Activated CD4-positive, alpha-beta T cell treated with anti-CD3 and anti-CD28 coated beads, Interleukin-2, Interleukin-4, amounts not matched to agents 100 ng/mL and 50 ng/mL, durations not matched to agents 16 hours and 8 hours (primary cell): ENCODE data around the gene PARD6G.

ENCODE experiments used
- DNase-seq: peaks from one replicate; pipeline ENCODE4 v3.0.0-alpha.2; 2020; ENCODE audit warnings: low spot score

The PARD6G gene

DNA sequence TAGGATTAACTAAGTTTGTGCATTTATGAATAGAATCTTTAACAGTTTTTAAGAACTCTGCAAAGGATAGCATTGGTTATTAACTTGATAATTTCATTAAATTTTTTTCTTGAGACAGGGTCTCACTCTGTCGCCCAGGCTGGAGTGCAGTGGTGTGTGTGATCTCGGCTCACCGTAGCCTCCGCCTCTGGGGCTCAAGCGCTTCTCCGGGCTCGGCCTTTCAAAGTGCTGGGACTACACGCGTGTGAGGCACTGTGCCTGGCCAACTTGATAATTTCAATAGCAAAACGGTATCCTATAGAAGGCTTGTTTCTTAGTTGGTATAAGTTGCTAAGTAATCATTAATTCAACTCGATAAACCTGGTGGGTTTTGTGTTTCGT lies 100.3 kb downstream of the PARD6G start:
- DNase-seq: no peak

DNA sequence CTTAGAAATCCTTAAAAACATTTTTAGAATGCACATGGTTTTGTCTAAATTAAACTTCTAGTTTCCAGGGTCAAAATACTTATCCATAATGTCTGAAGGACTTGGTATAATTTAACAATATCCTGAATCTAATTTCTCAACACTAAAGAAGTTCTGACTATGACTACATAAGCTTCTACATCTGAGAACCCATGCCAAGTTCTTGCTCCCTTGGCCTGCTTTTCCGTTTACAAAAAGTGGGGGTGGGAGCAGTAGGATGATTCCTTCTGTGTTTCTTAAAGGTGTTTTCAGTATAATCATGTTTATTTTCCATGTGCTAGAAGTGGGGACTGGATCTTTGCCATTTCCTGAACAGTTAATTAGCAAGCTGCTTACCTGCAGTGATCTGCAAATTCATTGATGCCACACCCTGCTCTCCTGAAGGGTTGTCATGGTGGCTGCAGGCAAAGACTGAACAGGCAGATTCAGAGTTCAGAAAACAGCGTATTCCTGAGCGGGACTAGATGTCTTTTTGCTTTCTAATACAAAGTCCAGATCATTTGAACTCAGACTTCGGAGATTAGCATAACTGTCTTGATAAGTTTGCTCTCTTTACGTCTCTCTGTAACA lies 102.0 kb downstream of the PARD6G start:
- DNase-seq: no peak

DNA sequence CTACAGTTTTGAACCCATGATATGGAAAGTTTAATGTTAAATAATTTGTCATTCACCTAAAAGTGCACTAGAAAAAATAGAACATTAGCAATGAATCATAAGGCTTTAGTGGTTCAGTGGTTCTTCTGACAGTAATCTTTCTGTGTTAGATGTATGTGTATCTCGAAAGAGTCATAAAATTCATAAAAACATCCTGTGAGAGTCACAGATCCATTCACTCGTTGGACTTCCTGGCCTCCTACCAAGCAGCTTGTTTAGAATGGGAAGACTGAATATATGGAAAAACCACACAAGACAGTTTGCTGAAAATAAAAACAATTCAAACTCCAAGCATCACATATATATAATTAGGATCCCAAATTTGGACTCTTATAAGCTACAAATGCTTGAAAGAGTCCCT lies 103.4 kb downstream of the PARD6G start:
- no peak for DNase-seq

DNA sequence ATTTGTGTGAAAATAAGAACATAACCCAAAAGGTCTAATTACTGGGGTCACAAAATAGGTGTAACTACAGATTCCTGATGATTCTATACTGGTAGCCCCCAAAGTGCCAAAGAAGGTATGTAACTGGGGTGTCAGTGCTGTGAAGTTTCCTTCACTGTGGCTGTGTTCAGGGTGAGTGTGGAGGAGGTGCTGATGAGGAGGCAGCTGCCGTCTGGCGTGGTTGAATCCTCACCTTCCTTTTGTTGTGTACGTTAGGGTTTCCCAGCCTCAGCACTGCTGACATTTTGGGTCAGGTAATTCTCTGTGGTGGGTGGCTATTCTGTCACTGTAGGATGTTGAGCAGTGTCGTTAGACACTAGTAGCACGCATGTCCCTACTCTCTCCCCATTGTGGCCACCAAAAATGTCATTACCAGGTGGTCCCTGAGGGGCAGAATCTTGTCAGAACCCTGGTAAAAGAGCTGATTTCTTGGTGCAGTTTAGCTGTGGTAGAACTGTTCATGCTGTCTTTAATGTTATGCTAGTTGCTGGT lies 106.8 kb downstream of the PARD6G start:
- DNase-seq: no peak

DNA sequence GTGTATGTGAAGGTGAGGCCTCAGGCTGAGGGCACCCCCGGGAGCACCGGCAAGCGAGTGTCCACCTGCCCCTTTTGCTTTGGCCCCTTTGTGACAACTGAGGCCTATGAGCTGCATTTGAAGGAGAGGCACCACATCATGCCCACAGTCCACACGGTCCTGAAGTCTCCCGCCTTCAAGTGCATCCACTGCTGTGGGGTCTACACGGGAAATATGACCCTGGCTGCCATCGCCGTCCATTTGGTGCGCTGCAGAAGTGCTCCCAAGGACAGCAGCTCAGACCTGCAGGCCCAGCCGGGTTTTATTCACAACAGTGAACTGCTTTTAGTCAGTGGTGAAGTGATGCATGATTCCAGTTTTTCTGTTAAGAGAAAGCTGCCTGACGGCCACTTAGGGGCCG lies 109.3 kb downstream of the PARD6G start:
- no peak for DNase-seq

DNA sequence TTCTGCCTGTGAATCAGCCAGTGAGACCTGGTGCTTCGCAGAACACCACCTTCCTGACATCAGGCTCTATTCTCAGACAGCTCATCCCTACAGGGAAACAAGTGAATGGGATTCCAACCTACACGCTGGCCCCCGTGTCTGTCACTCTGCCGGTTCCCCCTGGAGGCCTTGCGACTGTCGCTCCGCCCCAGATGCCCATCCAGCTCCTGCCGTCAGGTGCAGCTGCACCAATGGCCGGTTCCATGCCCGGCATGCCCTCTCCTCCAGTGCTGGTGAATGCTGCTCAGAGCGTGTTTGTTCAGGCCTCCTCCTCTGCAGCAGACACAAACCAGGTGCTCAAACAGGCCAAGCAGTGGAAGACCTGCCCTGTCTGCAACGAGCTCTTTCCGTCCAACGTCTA lies 110.2 kb downstream of the PARD6G start:
- DNase-seq: no peak

DNA sequence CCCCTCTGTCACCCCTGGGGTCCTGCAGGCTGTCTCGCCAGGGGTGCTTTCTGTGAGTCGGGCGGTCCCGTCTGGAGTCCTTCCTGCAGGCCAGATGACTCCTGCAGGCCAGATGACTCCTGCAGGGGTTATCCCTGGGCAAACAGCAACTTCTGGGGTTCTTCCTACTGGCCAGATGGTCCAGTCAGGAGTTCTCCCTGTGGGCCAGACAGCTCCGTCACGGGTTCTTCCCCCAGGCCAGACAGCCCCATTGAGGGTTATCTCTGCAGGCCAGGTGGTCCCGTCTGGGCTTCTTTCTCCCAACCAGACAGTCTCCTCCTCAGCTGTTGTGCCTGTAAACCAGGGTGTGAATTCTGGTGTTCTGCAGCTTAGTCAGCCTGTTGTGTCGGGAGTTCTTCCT lies 110.6 kb downstream of the PARD6G start:
- no peak for DNase-seq

DNA sequence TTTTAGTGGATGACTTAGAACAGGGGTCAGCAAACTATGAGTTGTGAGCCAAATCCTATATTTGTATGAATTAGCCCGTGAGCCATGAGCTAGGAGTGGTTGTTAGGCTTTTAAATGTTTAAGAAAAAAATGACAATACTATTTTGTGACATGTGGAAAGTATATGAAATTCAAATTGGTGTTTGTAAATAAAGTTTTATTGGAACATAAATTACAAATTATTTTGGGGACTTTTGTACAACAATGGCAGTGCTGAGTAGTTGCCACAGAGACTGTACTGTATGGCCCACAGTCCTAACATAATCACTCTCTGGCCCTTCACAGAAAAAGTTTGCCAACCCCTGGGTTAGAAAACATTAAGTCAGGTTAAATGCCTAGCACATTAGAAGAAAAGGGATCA lies 112.2 kb downstream of the PARD6G start:
- no peak for DNase-seq

DNA sequence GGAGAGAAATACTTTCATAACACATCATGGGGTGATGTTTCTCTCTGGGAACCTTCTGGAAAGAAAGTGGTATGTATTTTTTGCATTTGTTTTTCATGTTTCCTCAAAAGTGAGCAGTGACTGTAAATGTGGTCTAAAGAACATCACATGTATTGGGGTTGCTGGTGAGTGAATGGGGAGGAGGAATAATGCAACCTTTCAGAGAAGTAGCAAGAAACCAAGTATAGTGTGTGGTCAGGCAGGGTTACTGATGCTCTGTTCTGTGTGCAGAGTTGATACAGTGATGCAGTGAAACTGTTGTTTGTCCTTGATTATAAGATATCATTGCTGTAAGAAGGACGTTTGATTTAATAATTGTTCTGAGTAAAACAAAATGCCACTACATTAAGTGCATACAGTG lies 114.2 kb downstream of the PARD6G start:
- no peak for DNase-seq

DNA sequence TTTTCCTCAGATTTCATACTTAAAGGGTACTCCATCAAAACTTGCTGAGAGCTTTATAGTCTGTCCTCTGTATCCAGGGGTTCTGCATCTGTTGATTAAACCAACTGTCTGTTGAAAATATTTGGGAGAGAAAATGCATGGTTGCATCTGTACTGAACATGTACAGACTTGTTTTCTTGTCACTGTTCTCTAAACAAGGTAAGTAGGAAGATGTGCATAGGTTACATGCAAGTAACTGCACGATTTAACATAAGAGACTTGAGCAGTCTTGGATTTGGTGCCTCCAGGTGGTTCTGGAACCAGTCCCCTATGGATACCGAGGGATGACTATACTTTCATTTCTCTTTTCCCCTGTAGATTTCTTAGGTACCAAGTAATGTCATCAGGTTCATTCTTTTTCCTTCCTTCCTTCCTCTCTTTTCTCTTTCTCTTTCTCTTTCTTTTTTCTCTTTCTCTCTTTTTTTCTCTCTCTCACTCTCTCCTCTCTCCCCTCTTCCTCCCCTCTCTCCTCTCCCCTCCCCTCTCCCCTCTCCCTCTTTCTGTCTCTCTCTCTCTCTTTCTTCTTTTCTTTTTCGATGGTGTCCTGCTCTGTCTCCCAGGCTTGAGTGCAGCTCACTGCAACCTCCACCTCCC lies 115.0 kb downstream of the PARD6G start:
- DNase-seq: no peak

DNA sequence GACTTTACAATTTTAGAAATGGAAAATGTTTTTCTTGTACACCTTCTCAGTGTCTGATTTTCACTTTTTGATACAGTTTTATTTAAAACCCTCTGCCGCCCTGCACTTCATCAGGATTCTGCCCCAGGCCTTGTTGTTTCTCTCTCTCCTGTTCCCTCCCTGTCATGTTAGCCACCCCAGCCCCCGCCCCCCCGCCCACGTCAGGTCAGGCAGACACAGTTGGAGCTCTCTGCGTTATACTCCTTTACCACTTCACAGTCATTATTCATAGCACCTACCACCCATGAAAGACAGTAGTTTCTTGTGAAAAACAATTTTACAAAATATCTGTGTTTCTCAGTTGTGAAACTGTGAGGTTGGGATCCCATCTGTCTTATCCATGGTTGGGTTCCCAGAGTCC lies 116.8 kb downstream of the PARD6G start:
- no peak for DNase-seq

DNA sequence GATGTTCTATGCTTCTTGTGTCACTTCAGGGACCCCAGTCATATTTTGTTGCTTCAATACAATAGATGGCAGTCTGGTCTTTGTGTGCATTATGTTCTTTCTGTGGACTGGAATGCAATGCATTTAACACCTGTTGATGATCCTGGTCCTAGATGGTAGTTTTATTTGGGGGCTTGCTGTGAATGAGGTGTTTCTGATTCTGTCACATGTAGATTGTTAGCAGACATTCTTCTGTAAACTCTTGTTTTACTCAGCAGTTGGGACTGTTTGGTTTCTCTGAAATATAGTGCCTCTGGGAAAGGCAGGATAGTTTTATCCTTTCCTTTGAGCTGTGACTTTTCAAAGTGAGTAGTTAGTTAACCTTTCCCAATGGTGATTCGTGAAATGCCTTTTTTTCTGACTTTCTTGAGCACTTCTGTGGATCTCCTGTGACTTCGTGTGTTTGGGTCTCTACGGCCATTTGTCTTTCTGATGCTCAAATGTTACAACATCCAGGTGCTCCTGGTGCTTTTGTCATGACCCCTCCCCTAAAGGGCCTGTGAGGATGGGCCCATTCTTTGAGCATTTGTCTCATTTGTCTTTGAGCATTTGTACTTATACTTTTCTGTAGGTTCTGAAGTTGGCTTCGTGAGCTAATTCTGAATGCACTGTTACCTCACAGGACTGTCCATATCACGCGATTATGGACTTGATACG lies 117.5 kb downstream of the PARD6G start:
- no peak for DNase-seq

DNA sequence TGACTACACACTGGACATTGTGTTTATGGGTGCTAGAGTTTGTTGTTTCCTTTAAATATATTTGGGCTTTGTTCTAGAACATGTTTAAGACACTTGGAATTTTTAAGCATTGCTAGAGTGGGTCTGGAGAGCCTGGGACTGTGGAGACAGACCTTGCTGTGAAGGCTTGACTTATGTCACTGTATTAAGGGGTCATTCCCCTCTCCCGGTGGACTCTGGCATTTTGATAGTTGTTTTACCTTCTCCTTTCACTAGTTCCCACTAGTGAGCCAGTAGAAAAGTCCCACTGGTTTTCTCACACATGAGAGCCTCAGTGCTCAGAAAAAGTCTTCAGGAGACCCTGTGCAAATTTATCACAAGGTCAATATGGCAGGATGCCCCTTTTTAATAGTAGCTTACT lies 119.7 kb downstream of the PARD6G start:
- no peak for DNase-seq

DNA sequence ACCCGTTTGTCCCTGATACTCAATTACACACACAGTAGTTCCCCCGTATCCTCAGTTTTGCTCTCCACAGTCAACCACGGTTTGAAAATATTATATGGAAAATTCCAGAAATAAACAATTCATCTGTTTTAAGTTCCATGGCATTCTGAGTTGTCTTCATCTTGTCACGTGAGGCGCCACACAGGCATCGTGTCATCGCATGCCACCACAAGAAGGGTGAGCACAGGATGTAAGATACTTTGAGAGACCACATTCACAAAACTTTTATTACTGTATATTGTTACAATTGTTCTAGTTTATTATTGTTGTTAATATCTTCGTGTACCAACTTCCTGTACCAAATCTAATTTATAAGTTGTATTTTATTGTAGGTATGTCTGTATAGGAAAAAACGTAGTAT lies 120.5 kb downstream of the PARD6G start:
- DNase-seq: peak; percentile 6

DNA sequence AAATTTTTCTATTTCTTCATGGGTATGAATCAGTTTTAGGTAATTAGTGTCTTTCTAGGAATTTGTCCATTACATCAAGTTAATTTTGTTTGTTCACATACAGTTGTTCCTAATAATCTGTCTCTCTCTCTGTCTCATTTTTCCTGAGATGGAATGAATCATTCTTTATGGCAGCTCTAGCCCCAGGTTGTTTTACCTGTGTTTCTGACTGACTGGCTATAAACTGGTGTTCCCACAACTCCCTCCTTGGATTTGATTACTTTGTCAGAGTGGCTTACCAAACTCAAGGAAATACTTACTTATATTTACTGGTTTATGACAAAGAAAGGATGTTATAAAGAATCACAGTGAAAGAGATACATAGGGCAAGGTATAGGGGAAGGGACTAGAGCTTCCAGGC lies 123.2 kb downstream of the PARD6G start:
- DNase-seq: no peak

DNA sequence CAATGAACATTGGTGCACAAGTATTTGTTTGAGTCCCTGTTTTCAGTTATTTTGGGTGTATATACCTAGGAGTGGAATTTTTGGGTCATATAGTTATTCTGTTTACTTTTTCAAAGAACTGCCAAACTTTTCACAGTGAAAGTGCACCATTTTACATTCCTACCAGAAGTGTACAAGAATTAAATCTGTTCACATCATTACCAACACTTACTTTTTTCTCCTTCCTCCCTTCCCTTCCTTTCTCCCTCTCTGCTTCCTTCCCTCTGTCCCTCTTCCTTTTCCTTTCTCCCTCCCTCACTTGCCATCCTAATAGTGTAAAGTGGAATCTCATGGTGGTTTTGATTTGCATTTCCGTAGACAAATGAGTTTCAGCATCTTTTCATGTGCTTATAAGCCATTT lies 126.4 kb downstream of the PARD6G start:
- DNase-seq: no peak

DNA sequence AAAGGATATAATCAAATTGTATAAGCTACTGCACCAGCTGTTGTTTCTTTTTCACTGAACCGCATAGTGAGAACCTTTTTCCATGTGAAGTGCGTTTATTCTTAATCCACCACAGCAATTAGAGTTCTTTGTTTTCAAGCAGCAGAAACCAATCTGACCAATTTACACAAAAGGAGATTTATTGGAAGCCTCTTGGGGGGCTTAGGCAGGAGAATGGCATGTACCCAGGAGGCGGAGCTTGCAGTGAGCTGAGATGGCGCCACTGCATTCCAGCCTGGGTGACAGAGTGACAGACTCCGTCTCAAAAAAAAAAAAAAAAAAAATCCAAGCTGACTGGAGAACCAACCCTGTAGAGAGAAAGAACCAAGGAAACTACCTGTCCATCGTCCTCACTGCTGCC lies 128.2 kb downstream of the PARD6G start:
- no peak for DNase-seq

DNA sequence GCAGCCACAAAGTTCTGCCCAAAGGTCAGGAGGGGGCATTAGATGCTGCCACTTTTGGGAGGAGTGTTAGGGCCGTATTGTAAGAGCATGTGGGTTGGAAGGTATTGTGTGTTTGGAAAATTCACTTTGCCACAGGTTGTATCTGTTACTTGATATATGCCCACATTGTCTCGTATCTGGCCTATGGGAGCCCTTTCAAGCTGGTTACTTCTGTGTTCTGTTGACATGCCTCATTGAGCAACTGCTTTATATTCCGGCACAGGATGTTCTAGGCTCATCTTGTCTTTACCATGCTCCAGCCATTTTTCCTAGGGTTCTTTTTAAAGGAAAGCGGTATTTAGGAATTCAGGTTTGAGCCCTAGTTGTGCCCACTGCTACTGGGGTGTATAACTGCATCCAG lies 132.3 kb downstream of the PARD6G start:
- no peak for DNase-seq

DNA sequence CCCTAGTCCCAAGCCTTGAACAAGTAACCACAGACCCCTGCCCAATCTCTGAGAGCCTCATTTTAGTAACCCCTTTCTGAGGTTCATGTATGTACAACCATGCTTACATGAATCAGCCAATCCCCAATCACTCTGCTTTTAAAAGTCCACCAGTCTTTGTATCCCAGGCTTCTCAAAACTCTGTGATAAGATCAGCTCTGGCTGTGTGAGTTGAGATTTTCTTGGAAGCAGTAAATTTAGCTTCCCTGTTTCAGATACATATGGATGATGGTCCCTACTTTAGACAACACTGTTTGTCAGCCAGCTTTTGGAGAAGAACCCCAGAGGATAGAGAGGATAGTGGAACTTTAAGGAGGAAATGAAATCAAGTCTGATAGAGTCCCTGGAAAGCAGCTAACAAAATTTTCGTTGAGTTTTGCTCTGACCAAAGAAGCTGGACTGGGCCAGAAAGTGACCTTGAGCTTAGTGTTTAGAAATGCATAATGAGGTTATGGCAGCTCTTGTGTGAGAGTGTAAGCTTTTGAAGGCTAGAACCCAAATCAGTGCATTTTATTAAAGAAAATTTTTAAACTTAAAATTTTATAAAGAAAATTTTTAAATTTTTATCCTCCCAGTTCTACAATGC lies 134.6 kb downstream of the PARD6G start:
- DNase-seq: no peak

DNA sequence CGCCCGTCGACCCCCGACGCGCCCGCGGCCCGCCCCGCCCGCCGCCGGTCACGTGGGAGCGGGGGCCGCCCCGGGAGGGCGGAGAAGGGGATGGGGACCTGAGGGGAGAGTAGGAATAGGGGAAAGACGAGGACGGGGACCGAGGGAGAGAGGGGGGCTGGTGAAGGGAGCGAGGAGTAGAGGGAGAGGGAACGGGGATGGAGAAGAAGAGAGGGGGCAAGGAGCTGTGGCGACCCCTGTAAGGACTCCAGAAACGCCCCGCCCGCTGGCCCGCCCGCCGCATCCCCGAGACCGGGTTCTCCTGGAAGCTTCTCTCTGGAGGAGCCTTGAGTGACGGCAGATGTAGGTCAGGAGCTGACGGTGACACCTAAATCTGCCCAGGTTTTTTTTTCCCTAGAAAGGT lies 137.6 kb downstream of the PARD6G start:
- DNase-seq: peak; percentile 19

DNA sequence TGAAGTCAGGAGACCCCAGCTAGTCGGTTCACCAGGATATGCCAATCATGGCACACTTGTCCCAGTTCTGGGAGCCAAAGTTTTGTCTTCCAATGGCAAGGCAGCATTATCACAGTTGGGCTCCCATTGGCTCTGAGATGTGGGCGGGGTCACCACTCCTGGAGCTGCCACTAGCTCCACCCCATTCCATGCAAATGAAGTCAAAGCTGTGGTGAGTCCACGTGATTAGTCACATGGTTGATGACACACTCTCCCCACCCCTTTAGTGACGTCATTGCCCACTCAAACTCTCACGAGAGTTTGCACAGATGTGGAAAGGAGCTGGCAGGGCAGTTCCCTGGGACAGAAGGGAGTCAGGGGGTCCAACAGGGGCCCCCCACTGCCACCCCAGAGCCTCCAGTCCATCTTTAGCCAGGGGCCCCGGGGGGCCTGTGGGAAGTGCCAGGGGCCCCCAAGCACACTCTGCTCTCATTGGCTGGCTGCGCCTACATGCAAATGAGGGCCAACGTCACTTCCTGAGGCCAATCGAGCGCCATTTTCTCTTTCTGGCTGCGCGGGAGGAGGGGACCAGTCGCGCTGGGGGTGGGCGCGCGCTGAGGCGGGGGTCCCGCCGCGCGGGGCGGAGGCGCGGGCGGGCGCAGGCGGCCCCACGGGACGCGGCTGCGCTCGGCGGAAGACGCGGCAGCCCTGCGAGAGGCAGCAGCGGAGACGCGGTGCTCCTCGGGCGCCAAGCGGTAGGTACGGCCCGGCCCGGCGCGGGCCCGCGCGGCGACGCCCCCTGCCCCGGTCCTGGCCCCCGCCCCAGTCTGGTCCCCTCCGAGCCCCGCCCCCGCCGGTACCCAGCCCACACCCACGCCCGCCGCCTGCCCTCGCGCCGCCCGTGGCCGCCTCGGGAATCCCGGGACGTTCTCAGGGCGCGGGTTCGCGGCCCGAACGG lies 138.3 kb downstream of the PARD6G start, which contains the start of gene ADNP2:
ADNP2 (plus strand) TSS at position 524 of the 937 bp plus-strand sequence. CDS start 8,281 bp downstream, outside the sequence.
- peak; percentile 92 for DNase-seq

DNA sequence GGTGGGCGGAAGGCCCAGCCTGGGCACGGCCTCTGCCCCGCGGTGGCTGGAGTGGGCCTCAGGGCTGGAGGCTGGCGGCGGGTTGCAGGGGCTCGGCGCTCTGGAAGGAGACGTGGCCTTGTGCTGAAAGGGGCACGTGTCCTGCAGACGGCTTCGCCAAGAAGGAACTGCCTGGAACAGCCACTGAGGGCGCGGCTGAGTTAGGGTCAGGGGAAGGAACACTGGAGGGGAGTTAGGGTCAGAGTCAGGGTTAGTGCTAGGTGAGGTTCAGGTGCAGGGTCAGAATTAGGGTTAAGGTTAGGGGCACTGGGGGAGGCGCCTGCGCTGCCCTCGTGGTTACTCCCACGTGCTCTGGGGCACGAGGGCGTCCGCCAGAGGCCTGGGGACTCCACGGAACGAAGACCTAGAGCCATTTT lies 139.2 kb downstream of the PARD6G start:
- no peak for DNase-seq
